ENCODE results near the gene PCDH9.

- no peak for TF ChIP-seq POLR2AphosphoS5 (IDR thresholded peaks at IDR 0.05; ENCODE audit: low read depth, low read length)
- TF ChIP-seq TAF1 (IDR thresholded peaks at IDR 0.05; ENCODE audit: borderline replicate concordance, insufficient read depth, low read length), result no peak
These were observed 290.0 kb downstream of the PCDH9 start for GRCh38 chr13:66940113-66940512.
